Gastrocnemius medialis (tissue), 4 donors: ENCODE results near the gene PTPRN2.

Source experiments
- CTCF ChIP-seq, 5 experiments: fragments of 450-650 bp in 3 of 5; fragments of 200-600 bp in 2 of 5; sonication (generic) in 2 of 5; IDR thresholded peaks in 4 of 5; conservative IDR thresholded peaks in 1 of 5; 1 replicate in 4 of 5; 2 replicates in 1 of 5; pipeline ENCODE4 v1.5.1; 2016 to 2019; ENCODE audit warnings: antibody characterized with exemption in 5 of 5, mild to moderate bottlenecking in 3 of 5, moderate library complexity in 3 of 5
- POLR2A ChIP-seq, 2 donors: fragments of 450-650 bp; IDR thresholded peaks; one replicate each; pipeline ENCODE4 v1.6.1; 2017; ENCODE audit warnings: antibody characterized with exemption in 2 of 2, mild to moderate bottlenecking in 2 of 2, moderate library complexity in 2 of 2

GRCh38 chr7:158096582-158096981 is 491.0 kb downstream of the PTPRN2 start:
- TF ChIP-seq CTCF (IDR thresholded peaks at IDR 0.05 in 4 of 5, conservative IDR thresholded peaks at IDR 0.05 in 1 of 5), result no peak
- no peak for TF ChIP-seq POLR2A (IDR thresholded peaks at IDR 0.05)
